ENCODE data around the gene FSIP1. TPM values are rescaled to one million over a fixed set of nuclear protein-coding genes. Genes with fewer than 3 reads are reported as not detected.

FSIP1 gene
- total RNA-seq, 1 donor from 2014 or later: 0.41 TPM

- no peaks in the 10 kb centered on the region for H3K36me3 Mint-ChIP-seq (ENCODE audit: low read depth, unreplicated experiment)
- H3K9me3 Mint-ChIP-seq (ENCODE audit: unreplicated experiment): no peaks in the 10 kb centered on the region
- DNase-seq (ENCODE audit: low spot score): no peak
- H3K4me3 Mint-ChIP-seq (ENCODE audit: unreplicated experiment): no peak overlapping the region
- TF ChIP-seq CTCF (IDR thresholded peaks at IDR 0.05; ENCODE audit: unreplicated experiment): no peak
- no peaks in the 10 kb centered on the region for H3K4me1 Mint-ChIP-seq (ENCODE audit: unreplicated experiment)
- H3K27me3 Mint-ChIP-seq (ENCODE audit: unreplicated experiment): peaks cover 3% of the 10 kb centered on the region
- no peak overlapping the region for H3K27ac Mint-ChIP-seq (ENCODE audit: unreplicated experiment)
These were observed 174.2 kb downstream of the FSIP1 start for GRCh38 chr15:39608185-39609139.

DNA sequence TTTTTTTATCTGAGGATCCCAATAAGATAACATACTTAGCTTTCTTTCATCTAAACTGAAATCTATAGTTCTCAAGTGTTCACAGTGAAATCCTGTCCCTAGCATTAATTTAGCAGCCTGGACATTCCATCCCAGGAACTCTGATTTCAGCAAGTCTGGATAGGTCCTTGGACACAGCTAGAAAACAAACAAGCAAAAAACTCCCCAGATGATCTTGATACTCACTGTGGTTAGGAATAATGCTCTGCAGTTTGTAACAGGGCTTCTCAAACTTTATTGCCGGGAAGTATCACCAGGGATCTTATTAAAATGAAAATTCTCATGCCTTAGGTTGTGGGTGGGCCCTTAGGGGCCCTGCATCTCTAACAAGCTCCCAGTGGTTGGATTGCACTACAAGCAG, 177.5 kb downstream of the FSIP1 start:
- no peaks in the 10 kb centered on the region for H3K9me3 Mint-ChIP-seq (ENCODE audit: unreplicated experiment)
- H3K4me3 Mint-ChIP-seq (ENCODE audit: unreplicated experiment): no peak overlapping the region
- H3K4me1 Mint-ChIP-seq (ENCODE audit: unreplicated experiment): no peaks in the 10 kb centered on the region
- TF ChIP-seq CTCF (IDR thresholded peaks at IDR 0.05; ENCODE audit: unreplicated experiment): no peak
- no peaks in the 10 kb centered on the region for H3K36me3 Mint-ChIP-seq (ENCODE audit: low read depth, unreplicated experiment)
- H3K27me3 Mint-ChIP-seq (ENCODE audit: unreplicated experiment): peaks cover 3% of the 10 kb centered on the region
- no peak overlapping the region for H3K27ac Mint-ChIP-seq (ENCODE audit: unreplicated experiment)
- DNase-seq (ENCODE audit: low spot score): no peak

GRCh38 chr15:39602143-39602542, 180.5 kb downstream of the FSIP1 start:
- Mint-ChIP-seq H3K4me3 (ENCODE audit: unreplicated experiment) (no peak overlapping the region), H3K27me3 (ENCODE audit: unreplicated experiment) (no peaks in the 10 kb centered on the region)
- no peak for DNase-seq (ENCODE audit: low spot score)

GRCh38 chr15:39599871-39600270, 182.8 kb downstream of the FSIP1 start:
- no peak overlapping the region for H3K4me3 Mint-ChIP-seq (ENCODE audit: unreplicated experiment)

More at GRCh38 chr15:39602143-39602542, 180.5 kb downstream of the FSIP1 start:
- Mint-ChIP-seq H3K9me3 (ENCODE audit: unreplicated experiment) (no peaks in the 10 kb centered on the region), H3K36me3 (ENCODE audit: low read depth, unreplicated experiment) (no peaks in the 10 kb centered on the region), H3K4me1 (ENCODE audit: unreplicated experiment) (no peaks in the 10 kb centered on the region), H3K27ac (ENCODE audit: unreplicated experiment) (no peak overlapping the region)
- TF ChIP-seq CTCF (IDR thresholded peaks at IDR 0.05; ENCODE audit: unreplicated experiment): no peak

More at GRCh38 chr15:39599871-39600270, 182.8 kb downstream of the FSIP1 start:
- Mint-ChIP-seq H3K27me3 (ENCODE audit: unreplicated experiment) (no peaks in the 10 kb centered on the region), H3K27ac (ENCODE audit: unreplicated experiment) (no peak overlapping the region), H3K36me3 (ENCODE audit: low read depth, unreplicated experiment) (no peaks in the 10 kb centered on the region), H3K4me1 (ENCODE audit: unreplicated experiment) (no peaks in the 10 kb centered on the region), H3K9me3 (ENCODE audit: unreplicated experiment) (no peaks in the 10 kb centered on the region)
- TF ChIP-seq CTCF (IDR thresholded peaks at IDR 0.05; ENCODE audit: unreplicated experiment): no peak
- DNase-seq (ENCODE audit: low spot score): no peak
